HepG2 (cell line): Measurements from ENCODE around the gene MYD88. TPM values are rescaled to one million over a fixed set of nuclear protein-coding genes. Genes with fewer than 3 reads are reported as not detected.

ENCODE experiments used
- MIER3 ChIP-seq: IDR thresholded peaks from 2 replicates; pipeline ENCODE4 v1.6.1; 2016; ENCODE audit warnings: missing compliant biosample characterization, borderline replicate concordance
- NFYB ChIP-seq: sonication (generic); formaldehyde crosslinking; IDR thresholded peaks from 2 replicates; pipeline ENCODE4 v1.4.0; 2020; ENCODE audit warnings: missing genetic modification reagents
- PAWR ChIP-seq: sonication (generic); formaldehyde crosslinking; IDR thresholded peaks from 2 replicates; pipeline ENCODE4 v1.4.0; 2020; ENCODE audit warnings: missing genetic modification reagents, mild to moderate bottlenecking, borderline replicate concordance
- RFX3 ChIP-seq: IDR thresholded peaks from 2 replicates; pipeline ENCODE4 v1.6.1; 2016; ENCODE audit warnings: missing biosample characterization, missing genetic modification reagents
- RNF2 ChIP-seq: fragments of 450-650 bp; conservative IDR thresholded peaks from 2 replicates; pipeline ENCODE4 v1.6.1; 2016; ENCODE audit warnings: low read depth
- TEAD3 ChIP-seq: optimal IDR thresholded peaks from 2 replicates; pipeline ENCODE3; 2016; ENCODE audit warnings: borderline replicate concordance
- ZBTB10 ChIP-seq: sonication (generic); formaldehyde crosslinking; IDR thresholded peaks from 2 replicates; pipeline ENCODE4 v1.4.0; 2020; ENCODE audit warnings: missing genetic modification reagents, borderline replicate concordance
- ZC3H4 ChIP-seq: sonication (generic); formaldehyde crosslinking; IDR thresholded peaks from 2 replicates; pipeline ENCODE4 v1.4.0; 2020; ENCODE audit warnings: missing genetic modification reagents, borderline replicate concordance
- ZNF547 ChIP-seq: sonication (generic); formaldehyde crosslinking; IDR thresholded peaks from 2 replicates; pipeline ENCODE4 v1.5.1; 2020; ENCODE audit warnings: mild to moderate bottlenecking, missing genetic modification reagents
- ZNF670 ChIP-seq: sonication (generic); formaldehyde crosslinking; IDR thresholded peaks from 2 replicates; pipeline ENCODE4 v1.8.0; 2022; ENCODE audit warnings: mild to moderate bottlenecking, missing genetic modification reagents, borderline replicate concordance
- polyA plus RNA-seq, 8 experiments: library from polyadenylated mRNA; depleted of rRNA in 3 of 8; stranded (reverse) in 7 of 8; unstranded in 1 of 8; fragments of >200 nt; fragmentation: Illumina TruSeq in 4 of 8; extraction: Trizol in 4 of 8; gene quantifications; 2 replicates each; pipeline versions ENCODE4 v1.2.1 to v1.2.3, GENCODE V29; 2011 to 2016; ENCODE audit warnings: low read depth in 4 of 8, missing spikeins in 1 of 8, mixed read lengths in 1 of 8; ENCODE audit not compliant: insufficient read depth in 1 of 8
- total RNA-seq, 5 experiments: library from RNA; depleted of rRNA; stranded (reverse); fragments of >200 nt; fragmentation: Illumina TruSeq; extraction: Trizol; gene quantifications; 2 replicates each; pipeline ENCODE4 v1.2.3, GENCODE V29; 2016; ENCODE audit warnings: low read depth in 1 of 5
- TF ChIP-seq, protein P1 (sequence below): sonication (generic); formaldehyde crosslinking; IDR thresholded peaks from 2 replicates; pipeline ENCODE4 v1.9.0; 2021; ENCODE audit warnings: missing genetic modification reagents, borderline replicate concordance
- TF ChIP-seq, protein P2 (sequence below), 2 experiments: fragments of 450-650 bp in 1 of 2; sonication (generic) in 1 of 2; formaldehyde crosslinking in 1 of 2; IDR thresholded peaks; 2 replicates each; pipeline versions ENCODE4 v1.6.1 to v1.8.0; 2016 to 2022; ENCODE audit warnings: antibody characterized with exemption in 1 of 2, mild to moderate bottlenecking in 1 of 2, missing genetic modification reagents in 1 of 2

Gene MYD88
- total and polyA plus RNA-seq, 2 of the 13 experiments (the other 11 are each of a cell fraction or from before 2014, with no cell fraction given) = 7.6 to 32.7 TPM

DNA sequence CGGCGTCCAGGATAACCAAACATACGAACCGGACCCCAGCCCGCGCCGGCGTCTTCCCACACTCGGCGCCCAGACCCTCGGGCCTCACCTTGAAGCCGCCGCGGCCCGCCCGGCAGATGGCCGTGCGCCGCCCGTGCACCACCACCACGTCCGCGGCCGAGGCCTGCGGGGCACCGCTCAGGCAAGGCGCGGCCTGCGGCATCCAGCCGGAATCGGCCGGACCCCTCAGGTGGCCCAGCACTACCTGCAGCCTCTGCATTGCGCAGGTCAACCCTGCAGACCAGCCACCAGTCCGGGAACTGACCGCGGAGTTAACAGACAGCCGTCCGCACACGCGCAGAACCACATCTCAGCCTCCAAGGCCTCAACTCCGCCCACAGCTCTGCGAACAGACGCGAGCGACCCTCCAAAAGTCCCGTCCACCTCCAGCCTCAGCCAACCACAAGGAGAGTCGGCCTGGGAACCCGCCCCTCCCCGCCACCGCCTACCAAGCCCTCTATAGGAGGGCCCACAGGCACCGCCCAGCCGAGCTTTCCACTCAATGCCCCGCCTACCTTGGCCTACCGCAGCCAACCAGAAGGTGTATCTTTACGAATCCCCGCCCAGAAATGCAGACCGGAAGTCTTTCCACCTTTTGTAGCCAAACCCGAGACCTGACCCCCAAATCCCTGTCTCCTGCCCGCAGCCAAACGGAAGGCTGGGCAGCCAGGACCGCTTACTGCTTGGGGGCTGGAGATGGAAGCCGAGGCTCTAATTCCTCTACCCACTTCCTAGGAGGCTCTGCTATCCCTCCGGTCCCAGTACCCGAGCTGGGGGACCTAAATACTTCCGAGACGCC lies 1.5 kb upstream of the MYD88 start, which contains the start of gene ACAA1 (continued):
- TF ChIP-seq, protein P1, sequence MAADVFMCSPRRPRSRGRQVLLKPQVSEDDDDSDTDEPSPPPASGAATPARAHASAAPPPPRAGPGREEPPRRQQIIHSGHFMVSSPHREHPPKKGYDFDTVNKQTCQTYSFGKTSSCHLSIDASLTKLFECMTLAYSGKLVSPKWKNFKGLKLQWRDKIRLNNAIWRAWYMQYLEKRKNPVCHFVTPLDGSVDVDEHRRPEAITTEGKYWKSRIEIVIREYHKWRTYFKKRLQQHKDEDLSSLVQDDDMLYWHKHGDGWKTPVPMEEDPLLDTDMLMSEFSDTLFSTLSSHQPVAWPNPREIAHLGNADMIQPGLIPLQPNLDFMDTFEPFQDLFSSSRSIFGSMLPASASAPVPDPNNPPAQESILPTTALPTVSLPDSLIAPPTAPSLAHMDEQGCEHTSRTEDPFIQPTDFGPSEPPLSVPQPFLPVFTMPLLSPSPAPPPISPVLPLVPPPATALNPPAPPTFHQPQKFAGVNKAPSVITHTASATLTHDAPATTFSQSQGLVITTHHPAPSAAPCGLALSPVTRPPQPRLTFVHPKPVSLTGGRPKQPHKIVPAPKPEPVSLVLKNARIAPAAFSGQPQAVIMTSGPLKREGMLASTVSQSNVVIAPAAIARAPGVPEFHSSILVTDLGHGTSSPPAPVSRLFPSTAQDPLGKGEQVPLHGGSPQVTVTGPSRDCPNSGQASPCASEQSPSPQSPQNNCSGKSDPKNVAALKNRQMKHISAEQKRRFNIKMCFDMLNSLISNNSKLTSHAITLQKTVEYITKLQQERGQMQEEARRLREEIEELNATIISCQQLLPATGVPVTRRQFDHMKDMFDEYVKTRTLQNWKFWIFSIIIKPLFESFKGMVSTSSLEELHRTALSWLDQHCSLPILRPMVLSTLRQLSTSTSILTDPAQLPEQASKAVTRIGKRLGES = peak; percentile 71; the same call in 1 of the 2 replicates
- TF ChIP-seq NFYB (CRISPR knock-in tag) = peak; percentile 82
- TF ChIP-seq RFX3 (CRISPR knock-in tag) = no peak
- TF ChIP-seq TEAD3 (CRISPR knock-in tag) = peak; percentile 56
- peak; percentile 68 for TF ChIP-seq ZNF547
- no peak for TF ChIP-seq ZBTB10 (CRISPR knock-in tag)
- no peak for TF ChIP-seq RNF2
- no peak for TF ChIP-seq PAWR
- no peak for TF ChIP-seq MIER3 (CRISPR knock-in tag)
- TF ChIP-seq, protein P2, sequence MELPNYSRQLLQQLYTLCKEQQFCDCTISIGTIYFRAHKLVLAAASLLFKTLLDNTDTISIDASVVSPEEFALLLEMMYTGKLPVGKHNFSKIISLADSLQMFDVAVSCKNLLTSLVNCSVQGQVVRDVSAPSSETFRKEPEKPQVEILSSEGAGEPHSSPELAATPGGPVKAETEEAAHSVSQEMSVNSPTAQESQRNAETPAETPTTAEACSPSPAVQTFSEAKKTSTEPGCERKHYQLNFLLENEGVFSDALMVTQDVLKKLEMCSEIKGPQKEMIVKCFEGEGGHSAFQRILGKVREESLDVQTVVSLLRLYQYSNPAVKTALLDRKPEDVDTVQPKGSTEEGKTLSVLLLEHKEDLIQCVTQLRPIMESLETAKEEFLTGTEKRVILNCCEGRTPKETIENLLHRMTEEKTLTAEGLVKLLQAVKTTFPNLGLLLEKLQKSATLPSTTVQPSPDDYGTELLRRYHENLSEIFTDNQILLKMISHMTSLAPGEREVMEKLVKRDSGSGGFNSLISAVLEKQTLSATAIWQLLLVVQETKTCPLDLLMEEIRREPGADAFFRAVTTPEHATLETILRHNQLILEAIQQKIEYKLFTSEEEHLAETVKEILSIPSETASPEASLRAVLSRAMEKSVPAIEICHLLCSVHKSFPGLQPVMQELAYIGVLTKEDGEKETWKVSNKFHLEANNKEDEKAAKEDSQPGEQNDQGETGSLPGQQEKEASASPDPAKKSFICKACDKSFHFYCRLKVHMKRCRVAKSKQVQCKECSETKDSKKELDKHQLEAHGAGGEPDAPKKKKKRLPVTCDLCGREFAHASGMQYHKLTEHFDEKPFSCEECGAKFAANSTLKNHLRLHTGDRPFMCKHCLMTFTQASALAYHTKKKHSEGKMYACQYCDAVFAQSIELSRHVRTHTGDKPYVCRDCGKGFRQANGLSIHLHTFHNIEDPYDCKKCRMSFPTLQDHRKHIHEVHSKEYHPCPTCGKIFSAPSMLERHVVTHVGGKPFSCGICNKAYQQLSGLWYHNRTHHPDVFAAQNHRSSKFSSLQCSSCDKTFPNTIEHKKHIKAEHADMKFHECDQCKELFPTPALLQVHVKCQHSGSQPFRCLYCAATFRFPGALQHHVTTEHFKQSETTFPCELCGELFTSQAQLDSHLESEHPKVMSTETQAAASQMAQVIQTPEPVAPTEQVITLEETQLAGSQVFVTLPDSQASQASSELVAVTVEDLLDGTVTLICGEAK (IDR thresholded peaks at IDR 0.05) = no peak
- TF ChIP-seq, protein P2 (CRISPR knock-in tag; IDR thresholded peaks at IDR 0.05) = peak; percentile 35; the same call in 1 of the 2 replicates
- TF ChIP-seq ZC3H4 (CRISPR knock-in tag) = no peak
- no peak; the same call in 1 of the 2 replicates for TF ChIP-seq ZNF670 (CRISPR knock-in tag)
